ENCODE data around the gene PRKD2.
"Not testable (repeated sequence)": the region's sequence is repeated elsewhere in the genome, so short reads cannot be mapped to it uniquely, and the experiment has no call there.

Gene PRKD2

GRCh38 chr19:46714444-46715106 lies 2.3 kb downstream of the PRKD2 start:
- H3K4me1 ChIP-seq (ENCODE audit: insufficient read depth, low read length), result peaks cover 18% of the 10 kb centered on the region
- peaks cover under 1% of the 10 kb centered on the region for H3K36me3 ChIP-seq (ENCODE audit: insufficient read depth, low read length)
- no peaks in the 10 kb centered on the region for H3K27me3 ChIP-seq (ENCODE audit: control insufficient read depth in 1 of 2, insufficient read depth in 2 of 2, low read length in 2 of 2)
- H3K9me3 ChIP-seq (ENCODE audit: low read length), result no peaks in the 10 kb centered on the region
- peak overlapping the region; percentile 82 for H3K9ac ChIP-seq (ENCODE audit: low read length)
- H3K27ac ChIP-seq (ENCODE audit: low read depth, low read length), result peak overlapping the region; percentile 91
- peak overlapping the region; percentile 70 to 81 for H3K4me3 ChIP-seq (ENCODE audit: low read depth in 1 of 2, low read length in 2 of 2)

- Histone ChIP-seq H3K9ac (ENCODE audit: low read length) (no peak overlapping the region), H3K27me3 (ENCODE audit: control insufficient read depth in 1 of 2, insufficient read depth in 2 of 2, low read length in 2 of 2) (no peaks in the 10 kb centered on the region), H3K4me1 (ENCODE audit: insufficient read depth, low read length) (peaks cover 18% of the 10 kb centered on the region), H3K27ac (ENCODE audit: low read depth, low read length) (peak overlapping the region; percentile 91), H3K36me3 (ENCODE audit: insufficient read depth, low read length) (no peaks in the 10 kb centered on the region), H3K9me3 (ENCODE audit: low read length) (no peaks in the 10 kb centered on the region), H3K4me3 (ENCODE audit: low read depth in 1 of 2, low read length in 2 of 2) (peak overlapping the region; percentile 70 to 81)
Observed at GRCh38 chr19:46713781-46714443, 3.0 kb downstream of the PRKD2 start.

- H3K27ac ChIP-seq (ENCODE audit: low read depth, low read length); H3K4me3 ChIP-seq (ENCODE audit: low read depth in 1 of 2, low read length in 2 of 2); H3K36me3 ChIP-seq (ENCODE audit: insufficient read depth, low read length); H3K9me3 ChIP-seq (ENCODE audit: low read length); H3K27me3 ChIP-seq (ENCODE audit: control insufficient read depth in 1 of 2, insufficient read depth in 2 of 2, low read length in 2 of 2); H3K9ac ChIP-seq (ENCODE audit: low read length): not testable (repeated sequence)
- H3K4me1 ChIP-seq (ENCODE audit: insufficient read depth, low read length), result peaks cover 16% of the 10 kb centered on the region
Observed at GRCh38 chr19:46712768-46713338, 4.1 kb downstream of the PRKD2 start.

- H3K4me3 ChIP-seq (ENCODE audit: low read depth in 1 of 2, low read length in 2 of 2), result no peak overlapping the region
- H3K36me3 ChIP-seq (ENCODE audit: insufficient read depth, low read length), result peaks cover 6% of the 10 kb centered on the region
- H3K27me3 ChIP-seq (ENCODE audit: control insufficient read depth in 1 of 2, insufficient read depth in 2 of 2, low read length in 2 of 2), result no peaks in the 10 kb centered on the region
- H3K4me1 ChIP-seq (ENCODE audit: insufficient read depth, low read length), result peaks cover 11% of the 10 kb centered on the region
- H3K9ac ChIP-seq (ENCODE audit: low read length), result no peak overlapping the region
- H3K27ac ChIP-seq (ENCODE audit: low read depth, low read length), result no peak overlapping the region
- no peaks in the 10 kb centered on the region for H3K9me3 ChIP-seq (ENCODE audit: low read length)
Observed at GRCh38 chr19:46710687-46711086, 6.2 kb downstream of the PRKD2 start.

GRCh38 chr19:46704379-46705076 lies 12.4 kb downstream of the PRKD2 start:
- Histone ChIP-seq H3K27ac (ENCODE audit: low read depth, low read length) (no peak overlapping the region), H3K36me3 (ENCODE audit: insufficient read depth, low read length) (peaks cover 36% of the 10 kb centered on the region), H3K4me3 (ENCODE audit: low read depth in 1 of 2, low read length in 2 of 2) (no peak overlapping the region), H3K27me3 (ENCODE audit: control insufficient read depth in 1 of 2, insufficient read depth in 2 of 2, low read length in 2 of 2) (no peaks in the 10 kb centered on the region), H3K9ac (ENCODE audit: low read length) (no peak overlapping the region), H3K9me3 (ENCODE audit: low read length) (no peaks in the 10 kb centered on the region), H3K4me1 (ENCODE audit: insufficient read depth, low read length) (no peaks in the 10 kb centered on the region)

GRCh38 chr19:46700704-46701103 lies 16.2 kb downstream of the PRKD2 start:
- peaks cover 47% of the 10 kb centered on the region for H3K36me3 ChIP-seq (ENCODE audit: insufficient read depth, low read length)
- no peaks in the 10 kb centered on the region for H3K9me3 ChIP-seq (ENCODE audit: low read length)
- H3K4me1 ChIP-seq (ENCODE audit: insufficient read depth, low read length), result peaks cover 6% of the 10 kb centered on the region
- no peak overlapping the region for H3K27ac ChIP-seq (ENCODE audit: low read depth, low read length)
- H3K9ac ChIP-seq (ENCODE audit: low read length), result no peak overlapping the region
- no peaks in the 10 kb centered on the region for H3K27me3 ChIP-seq (ENCODE audit: control insufficient read depth in 1 of 2, insufficient read depth in 2 of 2, low read length in 2 of 2)
- no peak overlapping the region for H3K4me3 ChIP-seq (ENCODE audit: low read depth in 1 of 2, low read length in 2 of 2)

GRCh38 chr19:46698395-46699321 lies 18.3 kb downstream of the PRKD2 start:
- Histone ChIP-seq H3K27ac (ENCODE audit: low read depth, low read length) (no peak overlapping the region), H3K36me3 (ENCODE audit: insufficient read depth, low read length) (peaks cover 53% of the 10 kb centered on the region)

GRCh38 chr19:46697204-46697960 lies 19.5 kb downstream of the PRKD2 start:
- Histone ChIP-seq H3K27ac (ENCODE audit: low read depth, low read length) (no peak overlapping the region), H3K27me3 (ENCODE audit: control insufficient read depth in 1 of 2, insufficient read depth in 2 of 2, low read length in 2 of 2) (no peaks in the 10 kb centered on the region), H3K4me3 (ENCODE audit: low read depth in 1 of 2, low read length in 2 of 2) (peak overlapping the region in 1 of 2 donors; percentile 17), H3K9ac (ENCODE audit: low read length) (no peak overlapping the region), H3K36me3 (ENCODE audit: insufficient read depth, low read length) (peaks cover 64% of the 10 kb centered on the region), H3K9me3 (ENCODE audit: low read length) (no peaks in the 10 kb centered on the region), H3K4me1 (ENCODE audit: insufficient read depth, low read length) (peaks cover 6% of the 10 kb centered on the region)

More at GRCh38 chr19:46698395-46699321, 18.3 kb downstream of the PRKD2 start:
- Histone ChIP-seq H3K27me3 (ENCODE audit: control insufficient read depth in 1 of 2, insufficient read depth in 2 of 2, low read length in 2 of 2) (no peaks in the 10 kb centered on the region), H3K4me1 (ENCODE audit: insufficient read depth, low read length) (peaks cover 6% of the 10 kb centered on the region), H3K9ac (ENCODE audit: low read length) (no peak overlapping the region), H3K9me3 (ENCODE audit: low read length) (no peaks in the 10 kb centered on the region), H3K4me3 (ENCODE audit: low read depth in 1 of 2, low read length in 2 of 2) (no peak overlapping the region)

GRCh38 chr19:46696866-46697203 lies 20.1 kb downstream of the PRKD2 start:
- H3K4me3 ChIP-seq (ENCODE audit: low read depth in 1 of 2, low read length in 2 of 2), result no peak overlapping the region
- no peak overlapping the region for H3K27ac ChIP-seq (ENCODE audit: low read depth, low read length)
- no peaks in the 10 kb centered on the region for H3K27me3 ChIP-seq (ENCODE audit: control insufficient read depth in 1 of 2, insufficient read depth in 2 of 2, low read length in 2 of 2)
- no peaks in the 10 kb centered on the region for H3K9me3 ChIP-seq (ENCODE audit: low read length)
- no peak overlapping the region for H3K9ac ChIP-seq (ENCODE audit: low read length)
- peaks cover 64% of the 10 kb centered on the region for H3K36me3 ChIP-seq (ENCODE audit: insufficient read depth, low read length)
- peaks cover 6% of the 10 kb centered on the region for H3K4me1 ChIP-seq (ENCODE audit: insufficient read depth, low read length)

- Histone ChIP-seq H3K27me3 (ENCODE audit: control insufficient read depth in 1 of 2, insufficient read depth in 2 of 2, low read length in 2 of 2) (no peaks in the 10 kb centered on the region), H3K4me1 (ENCODE audit: insufficient read depth, low read length) (peaks cover 6% of the 10 kb centered on the region), H3K36me3 (ENCODE audit: insufficient read depth, low read length) (peaks cover 64% of the 10 kb centered on the region)
Observed at GRCh38 chr19:46696052-46696451, 20.9 kb downstream of the PRKD2 start.

More at GRCh38 chr19:46696052-46696451, 20.9 kb downstream of the PRKD2 start:
- Histone ChIP-seq H3K27ac (ENCODE audit: low read depth, low read length) (no peak overlapping the region), H3K9me3 (ENCODE audit: low read length) (no peaks in the 10 kb centered on the region), H3K4me3 (ENCODE audit: low read depth in 1 of 2, low read length in 2 of 2) (no peak overlapping the region), H3K9ac (ENCODE audit: low read length) (no peak overlapping the region)
